ENCODE results near the gene LRG1.

- no peak for TF ChIP-seq EP300 (IDR thresholded peaks at IDR 0.05; ENCODE audit: borderline replicate concordance)
- no peak for TF ChIP-seq REST (IDR thresholded peaks at IDR 0.05; ENCODE audit: low read depth)
- TF ChIP-seq RAD21 (IDR thresholded peaks at IDR 0.05; ENCODE audit: low read depth), result no peak
- TF ChIP-seq YY1 (IDR thresholded peaks at IDR 0.05; ENCODE audit: low read depth), result no peak
- no peak for TF ChIP-seq EGR1 (IDR thresholded peaks at IDR 0.05)
- TF ChIP-seq TAF1 (IDR thresholded peaks at IDR 0.05; ENCODE audit: low read depth), result no peak
- TF ChIP-seq CREB1 (IDR thresholded peaks at IDR 0.05; ENCODE audit: low read depth), result no peak
- TF ChIP-seq CEBPB (IDR thresholded peaks at IDR 0.05), result no peak
- TF ChIP-seq, protein P1, sequence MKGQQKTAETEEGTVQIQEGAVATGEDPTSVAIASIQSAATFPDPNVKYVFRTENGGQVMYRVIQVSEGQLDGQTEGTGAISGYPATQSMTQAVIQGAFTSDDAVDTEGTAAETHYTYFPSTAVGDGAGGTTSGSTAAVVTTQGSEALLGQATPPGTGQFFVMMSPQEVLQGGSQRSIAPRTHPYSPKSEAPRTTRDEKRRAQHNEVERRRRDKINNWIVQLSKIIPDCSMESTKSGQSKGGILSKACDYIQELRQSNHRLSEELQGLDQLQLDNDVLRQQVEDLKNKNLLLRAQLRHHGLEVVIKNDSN (IDR thresholded peaks at IDR 0.05), result no peak
- no peak for TF ChIP-seq TCF12 (IDR thresholded peaks at IDR 0.05; ENCODE audit: low read depth)
- TF ChIP-seq, protein P2, sequence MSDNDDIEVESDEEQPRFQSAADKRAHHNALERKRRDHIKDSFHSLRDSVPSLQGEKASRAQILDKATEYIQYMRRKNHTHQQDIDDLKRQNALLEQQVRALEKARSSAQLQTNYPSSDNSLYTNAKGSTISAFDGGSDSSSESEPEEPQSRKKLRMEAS (IDR thresholded peaks at IDR 0.05), result no peak
- no peak for TF ChIP-seq FOXM1 (IDR thresholded peaks at IDR 0.05; ENCODE audit: borderline replicate concordance, low read depth)
- TF ChIP-seq ZBTB7A (IDR thresholded peaks at IDR 0.05; ENCODE audit: low read depth), result no peak
- no peak for TF ChIP-seq TEAD4 (IDR thresholded peaks at IDR 0.05)
Measured at GRCh38 chr19:4505570-4506448, 34.0 kb downstream of the LRG1 start.
